ENCODE data around the gene TNRC18.
"Not testable (repeated sequence)": the region's sequence is repeated elsewhere in the genome, so short reads cannot be mapped to it uniquely, and the experiment has no call there.

Gene TNRC18

GRCh38 chr7:5263066-5263465 is 160.6 kb downstream of the TNRC18 start:
- H3K27me3 ChIP-seq (ENCODE audit: low read depth, low read length); H3K36me3 ChIP-seq (ENCODE audit: control insufficient read depth in 1 of 2, insufficient read depth in 2 of 2, low read length in 2 of 2); H3K4me3 ChIP-seq (ENCODE audit: low read depth in 1 of 2, low read length in 2 of 2); H3K9me3 ChIP-seq (ENCODE audit: control insufficient read depth in 1 of 2, low read length in 2 of 2); H3K27ac ChIP-seq (ENCODE audit: low read length); H3K4me1 ChIP-seq (ENCODE audit: control insufficient read depth in 1 of 2, insufficient read depth in 2 of 2, low read length in 2 of 2): not testable (repeated sequence)

GRCh38 chr7:5260530-5261068 is 163.0 kb downstream of the TNRC18 start:
- H3K27ac ChIP-seq (ENCODE audit: low read length); H3K9me3 ChIP-seq (ENCODE audit: control insufficient read depth in 1 of 2, low read length in 2 of 2); H3K4me1 ChIP-seq (ENCODE audit: control insufficient read depth in 1 of 2, insufficient read depth in 2 of 2, low read length in 2 of 2); H3K36me3 ChIP-seq (ENCODE audit: control insufficient read depth in 1 of 2, insufficient read depth in 2 of 2, low read length in 2 of 2); H3K27me3 ChIP-seq (ENCODE audit: low read depth, low read length); H3K4me3 ChIP-seq (ENCODE audit: low read depth in 1 of 2, low read length in 2 of 2): not testable (repeated sequence)
